GM23338 (cell line): ENCODE measurements around the gene ARRDC5. TPM values are rescaled to one million over a fixed set of nuclear protein-coding genes. Genes with fewer than 3 reads are reported as not detected.
A peak's percentile ranks its signal among the peaks of the same experiment; 100 is the strongest.

Source experiments
- ATAC-seq: fragments of 200-7000 bp; cut with Tn5 transposase; 3 replicates; pipeline ENCODE4 v1.9.1; 2020
- DNase-seq: peaks from one replicate; pipeline ENCODE4 v3.0.0-alpha.2; 2015; ENCODE audit warnings: low spot score
- H2AFZ ChIP-seq: fragments of 200-600 bp; sonication (generic); 2 replicates; pipeline ENCODE4 v1.8.0; 2016; ENCODE audit warnings: antibody characterized with exemption, mild to moderate bottlenecking, moderate library complexity
- H3F3A ChIP-seq: fragments of 200-600 bp; sonication (generic); replicated peaks from 2 replicates; pipeline ENCODE4 v1.8.0; 2017; ENCODE audit warnings: antibody characterized with exemption, mixed run types, low read depth
- H3K27ac ChIP-seq: fragments of 200-600 bp; sonication (generic); 2 replicates; pipeline ENCODE4 v1.6.1; 2016; ENCODE audit warnings: low read depth
- H3K27me3 ChIP-seq: fragments of 200-600 bp; sonication (generic); 2 replicates; pipeline ENCODE4 v1.8.0; 2016; ENCODE audit warnings: mild to moderate bottlenecking, mixed run types, moderate library complexity; ENCODE audit not compliant: insufficient read depth
- H3K36me3 ChIP-seq: fragments of 200-600 bp; sonication (generic); 2 replicates; pipeline ENCODE4 v1.8.0; 2016; ENCODE audit warnings: mild to moderate bottlenecking; ENCODE audit not compliant: insufficient read depth
- H3K4me1 ChIP-seq: fragments of 200-600 bp; sonication (generic); 2 replicates; pipeline ENCODE4 v1.8.0; 2016; ENCODE audit warnings: mild to moderate bottlenecking, moderate library complexity; ENCODE audit not compliant: insufficient read depth
- H3K4me2 ChIP-seq: fragments of 200-600 bp; sonication (generic); 2 replicates; pipeline ENCODE4 v1.7.1; 2017; ENCODE audit warnings: mixed run types
- H3K4me3 ChIP-seq: fragments of 200-600 bp; sonication (generic); 2 replicates; pipeline ENCODE4 v1.6.1; 2016; ENCODE audit warnings: mixed run types
- H3K79me2 ChIP-seq: fragments of 200-600 bp; sonication (generic); replicated peaks from 2 replicates; pipeline ENCODE4 v1.8.0; 2017; ENCODE audit warnings: mild to moderate bottlenecking; ENCODE audit not compliant: insufficient read depth
- H3K9me2 ChIP-seq: fragments of 200-600 bp; sonication (generic); 2 replicates; pipeline ENCODE4 v1.8.0; 2017; ENCODE audit not compliant: insufficient read depth
- H4K20me1 ChIP-seq: fragments of 200-600 bp; sonication (generic); replicated peaks from 2 replicates; pipeline ENCODE4 v1.8.0; 2017; ENCODE audit warnings: mild to moderate bottlenecking; ENCODE audit not compliant: insufficient read depth
- H3K27ac Mint-ChIP-seq: 2 replicates; pipeline ENCODE4 v1.8.0; 2020; ENCODE audit warnings: inconsistent platforms, mild to moderate bottlenecking, moderate library complexity, mixed read lengths
- H3K27me3 Mint-ChIP-seq: 3 replicates; pipeline ENCODE4 v1.8.0; 2022; ENCODE audit warnings: low read depth, mild to moderate bottlenecking, moderate library complexity, mixed read lengths, inconsistent platforms; ENCODE audit not compliant: insufficient read depth, poor library complexity
- H3K36me3 Mint-ChIP-seq: 3 replicates; pipeline ENCODE4 v1.8.0; 2021; ENCODE audit warnings: low read depth, mild to moderate bottlenecking, inconsistent platforms, moderate library complexity, mixed read lengths
- H3K4me1 Mint-ChIP-seq: 3 replicates; pipeline ENCODE4 v1.8.0; 2020; ENCODE audit warnings: mild to moderate bottlenecking, inconsistent platforms, mixed read lengths
- H3K4me3 Mint-ChIP-seq: 3 replicates; pipeline ENCODE4 v1.8.0; 2021; ENCODE audit warnings: moderate library complexity, mild to moderate bottlenecking, inconsistent platforms, mixed read lengths
- H3K9me3 Mint-ChIP-seq: 3 replicates; pipeline ENCODE4 v1.8.0; 2020; ENCODE audit warnings: moderate library complexity, mild to moderate bottlenecking, inconsistent platforms, mixed read lengths
- CREB1 ChIP-seq: fragments of 250-450 bp; sonication (Bioruptor Pico); IDR thresholded peaks from 2 replicates; pipeline ENCODE4 v1.5.0; 2020; ENCODE audit warnings: low read depth, mild to moderate bottlenecking, moderate library complexity
- JUNB ChIP-seq: IDR thresholded peaks from one replicate; pipeline ENCODE4 v1.6.1; 2016; ENCODE audit warnings: antibody characterized with exemption; ENCODE audit not compliant: unreplicated experiment
- NANOG ChIP-seq: IDR thresholded peaks from 2 replicates; pipeline ENCODE4 v1.6.1; 2016; ENCODE audit warnings: antibody characterized with exemption, borderline replicate concordance
- STAT1 ChIP-seq: IDR thresholded peaks from one replicate; pipeline ENCODE4 v1.6.1; 2016; ENCODE audit warnings: antibody characterized with exemption; ENCODE audit not compliant: unreplicated experiment
- ZNF114 ChIP-seq: fragments of 250-450 bp; sonication (Bioruptor Pico); IDR thresholded peaks from 2 replicates; pipeline ENCODE4 v1.5.0; 2020; ENCODE audit warnings: mild to moderate bottlenecking, moderate library complexity
- ZNF331 ChIP-seq: fragments of 250-450 bp; sonication (Bioruptor Pico); IDR thresholded peaks from 2 replicates; pipeline ENCODE4 v1.5.0; 2020; ENCODE audit warnings: low read depth, mild to moderate bottlenecking, moderate library complexity
- polyA plus RNA-seq: library from polyadenylated mRNA; unstranded; fragments of >200 nt; fragmentation: Nextera tagmentation; extraction: Ambion mirVana; gene quantifications from 2 replicates; pipeline ENCODE4 v1.2.1, GENCODE V29; 2016
- total RNA-seq: library from RNA; depleted of rRNA; stranded (reverse); fragments of >200 nt; shearing (Covaris generic); gene quantifications from 2 replicates; pipeline ENCODE4 v1.2.3, GENCODE V29; 2014
- TF ChIP-seq, protein P1 (sequence below): IDR thresholded peaks from one replicate; pipeline ENCODE4 v1.6.1; 2018; ENCODE audit warnings: antibody characterized with exemption; ENCODE audit not compliant: unreplicated experiment
- TF ChIP-seq, protein P2 (sequence below), 2 experiments: fragments of 200-600 bp in 1 of 2; sonication (generic) in 1 of 2; conservative IDR thresholded peaks; 2 replicates each; pipeline versions ENCODE4 v1.5.1 to v1.6.1; 2016 to 2017; ENCODE audit warnings: antibody characterized with exemption in 2 of 2, low read depth in 2 of 2, mild to moderate bottlenecking in 2 of 2, moderate library complexity in 1 of 2
- TF ChIP-seq, protein P3 (sequence below): IDR thresholded peaks from 2 replicates; pipeline ENCODE4 v1.6.1; 2016; ENCODE audit warnings: antibody characterized with exemption

ARRDC5 gene
- total and polyA plus RNA-seq, 2 experiments from 2014 or later, result not detected

DNA sequence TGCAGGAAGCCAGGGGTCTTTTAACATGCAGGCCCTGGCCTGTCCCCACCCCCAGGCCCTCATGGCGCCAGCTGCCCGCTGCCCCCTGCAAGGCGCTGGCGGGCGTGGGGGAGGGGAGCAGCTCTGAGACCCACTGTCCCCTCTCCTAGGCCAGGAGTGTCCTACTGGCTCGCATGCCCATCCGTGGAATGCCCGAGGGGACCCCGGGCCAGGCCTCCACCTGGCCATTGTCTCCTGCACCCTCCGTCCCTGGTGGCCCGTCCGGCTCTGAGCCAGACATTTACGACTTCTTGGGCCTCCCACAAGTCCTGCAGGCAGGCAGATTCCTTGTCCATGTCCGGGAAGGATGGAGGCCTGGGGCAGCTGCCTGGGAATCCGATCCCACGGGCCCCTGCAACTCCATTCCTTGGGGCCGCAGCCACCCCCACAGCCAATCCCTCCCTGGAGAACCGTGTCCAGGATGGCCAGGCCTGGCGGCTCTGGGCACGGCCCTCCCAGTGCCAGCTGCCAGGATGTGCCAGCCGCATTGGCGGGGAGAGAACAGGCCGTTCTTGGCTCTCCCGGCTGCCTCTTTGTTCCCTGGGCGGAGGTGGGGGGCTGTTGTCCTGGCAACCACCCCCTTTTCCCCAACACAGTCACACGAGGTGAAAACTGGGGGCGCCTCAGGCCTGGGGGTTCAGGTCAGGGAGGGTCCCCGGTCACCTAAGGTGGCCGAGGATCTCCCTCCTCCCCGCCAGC, 24.8 kb downstream of the ARRDC5 start:
- Mint-ChIP-seq H3K36me3 (no peaks in the 10 kb centered on the region), H3K4me3 (no peak overlapping the region), H3K27ac (no peak overlapping the region), H3K4me1 (peaks cover 9% of the 10 kb centered on the region; the same call in 1 of the 3 replicates), H3K27me3 (peaks cover 13% of the 10 kb centered on the region), H3K9me3 (no peaks in the 10 kb centered on the region)
- H2AFZ ChIP-seq, result peak overlapping the region; percentile 76; the same call in 1 of the 2 replicates
- H3F3A ChIP-seq, result no peaks in the 10 kb centered on the region
- no peaks in the 10 kb centered on the region for H3K27me3 ChIP-seq
- H3K27ac ChIP-seq, result no peak overlapping the region
- H3K9me2 ChIP-seq, result no peaks in the 10 kb centered on the region
- peak overlapping the region; percentile 45 for H3K4me2 ChIP-seq
- 0 out of 2 replicates have a peak, but pooled peaks cover 2% of the 10 kb centered on the region for H4K20me1 ChIP-seq
- DNase-seq (peak; percentile 27), ATAC-seq (peak; percentile 49)
- H3K4me1 ChIP-seq, result peaks cover 17% of the 10 kb centered on the region; the same call in 1 of the 2 replicates
- no peaks in the 10 kb centered on the region for H3K79me2 ChIP-seq
- no peak overlapping the region for H3K4me3 ChIP-seq
- H3K36me3 ChIP-seq, result no peaks in the 10 kb centered on the region
- TF ChIP-seq ZNF331 (no peak), ZNF114 (CRISPR knock-in tag) (no peak), NANOG (no peak), CREB1 (CRISPR knock-in tag) (no peak), STAT1 (no peak), JUNB (no peak)
- TF ChIP-seq, protein P1, sequence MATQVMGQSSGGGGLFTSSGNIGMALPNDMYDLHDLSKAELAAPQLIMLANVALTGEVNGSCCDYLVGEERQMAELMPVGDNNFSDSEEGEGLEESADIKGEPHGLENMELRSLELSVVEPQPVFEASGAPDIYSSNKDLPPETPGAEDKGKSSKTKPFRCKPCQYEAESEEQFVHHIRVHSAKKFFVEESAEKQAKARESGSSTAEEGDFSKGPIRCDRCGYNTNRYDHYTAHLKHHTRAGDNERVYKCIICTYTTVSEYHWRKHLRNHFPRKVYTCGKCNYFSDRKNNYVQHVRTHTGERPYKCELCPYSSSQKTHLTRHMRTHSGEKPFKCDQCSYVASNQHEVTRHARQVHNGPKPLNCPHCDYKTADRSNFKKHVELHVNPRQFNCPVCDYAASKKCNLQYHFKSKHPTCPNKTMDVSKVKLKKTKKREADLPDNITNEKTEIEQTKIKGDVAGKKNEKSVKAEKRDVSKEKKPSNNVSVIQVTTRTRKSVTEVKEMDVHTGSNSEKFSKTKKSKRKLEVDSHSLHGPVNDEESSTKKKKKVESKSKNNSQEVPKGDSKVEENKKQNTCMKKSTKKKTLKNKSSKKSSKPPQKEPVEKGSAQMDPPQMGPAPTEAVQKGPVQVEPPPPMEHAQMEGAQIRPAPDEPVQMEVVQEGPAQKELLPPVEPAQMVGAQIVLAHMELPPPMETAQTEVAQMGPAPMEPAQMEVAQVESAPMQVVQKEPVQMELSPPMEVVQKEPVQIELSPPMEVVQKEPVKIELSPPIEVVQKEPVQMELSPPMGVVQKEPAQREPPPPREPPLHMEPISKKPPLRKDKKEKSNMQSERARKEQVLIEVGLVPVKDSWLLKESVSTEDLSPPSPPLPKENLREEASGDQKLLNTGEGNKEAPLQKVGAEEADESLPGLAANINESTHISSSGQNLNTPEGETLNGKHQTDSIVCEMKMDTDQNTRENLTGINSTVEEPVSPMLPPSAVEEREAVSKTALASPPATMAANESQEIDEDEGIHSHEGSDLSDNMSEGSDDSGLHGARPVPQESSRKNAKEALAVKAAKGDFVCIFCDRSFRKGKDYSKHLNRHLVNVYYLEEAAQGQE, result no peak
- TF ChIP-seq, protein P2, sequence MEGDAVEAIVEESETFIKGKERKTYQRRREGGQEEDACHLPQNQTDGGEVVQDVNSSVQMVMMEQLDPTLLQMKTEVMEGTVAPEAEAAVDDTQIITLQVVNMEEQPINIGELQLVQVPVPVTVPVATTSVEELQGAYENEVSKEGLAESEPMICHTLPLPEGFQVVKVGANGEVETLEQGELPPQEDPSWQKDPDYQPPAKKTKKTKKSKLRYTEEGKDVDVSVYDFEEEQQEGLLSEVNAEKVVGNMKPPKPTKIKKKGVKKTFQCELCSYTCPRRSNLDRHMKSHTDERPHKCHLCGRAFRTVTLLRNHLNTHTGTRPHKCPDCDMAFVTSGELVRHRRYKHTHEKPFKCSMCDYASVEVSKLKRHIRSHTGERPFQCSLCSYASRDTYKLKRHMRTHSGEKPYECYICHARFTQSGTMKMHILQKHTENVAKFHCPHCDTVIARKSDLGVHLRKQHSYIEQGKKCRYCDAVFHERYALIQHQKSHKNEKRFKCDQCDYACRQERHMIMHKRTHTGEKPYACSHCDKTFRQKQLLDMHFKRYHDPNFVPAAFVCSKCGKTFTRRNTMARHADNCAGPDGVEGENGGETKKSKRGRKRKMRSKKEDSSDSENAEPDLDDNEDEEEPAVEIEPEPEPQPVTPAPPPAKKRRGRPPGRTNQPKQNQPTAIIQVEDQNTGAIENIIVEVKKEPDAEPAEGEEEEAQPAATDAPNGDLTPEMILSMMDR (conservative IDR thresholded peaks at IDR 0.05; ENCODE audit: low read depth in 2 of 2), result no peak

DNA sequence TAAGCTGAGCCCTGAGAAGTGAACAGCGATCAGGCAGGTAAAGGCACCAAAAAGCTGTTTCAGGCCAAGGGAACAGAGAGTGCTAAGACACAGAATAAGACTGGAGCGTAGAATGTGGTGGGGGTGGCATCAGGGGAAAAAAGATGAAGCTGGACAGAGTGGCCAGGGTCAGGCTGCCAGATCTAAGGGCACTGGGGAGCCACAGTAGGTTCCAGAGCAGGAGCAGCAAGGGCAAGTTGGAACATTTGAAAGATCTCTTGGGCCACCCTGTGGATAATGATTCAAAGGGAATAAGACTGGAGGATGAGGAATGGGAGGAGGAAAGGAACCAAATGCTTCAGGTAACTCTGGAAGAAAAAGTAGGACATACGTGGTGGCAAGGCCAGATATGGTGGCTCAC, 28.8 kb downstream of the ARRDC5 start:
- Histone ChIP-seq H2AFZ (no peak overlapping the region), H3K36me3 (no peaks in the 10 kb centered on the region), H3K4me1 (peaks cover 17% of the 10 kb centered on the region; the same call in 1 of the 2 replicates), H3K9me2 (no peaks in the 10 kb centered on the region), H3K4me3 (no peak overlapping the region), H3K27me3 (no peaks in the 10 kb centered on the region), H3K4me2 (no peak overlapping the region), H3F3A (no peaks in the 10 kb centered on the region), H3K79me2 (no peaks in the 10 kb centered on the region), H4K20me1 (0 out of 2 replicates have a peak, but pooled peaks cover 2% of the 10 kb centered on the region), H3K27ac (no peak overlapping the region)
- H3K4me3 Mint-ChIP-seq, result no peak overlapping the region
- no peaks in the 10 kb centered on the region; the same call in 2 of the 3 replicates for H3K9me3 Mint-ChIP-seq
- H3K36me3 Mint-ChIP-seq, result no peaks in the 10 kb centered on the region
- ATAC-seq (no peak), DNase-seq (no peak)
- peaks cover 13% of the 10 kb centered on the region for H3K27me3 Mint-ChIP-seq
- peaks cover 9% of the 10 kb centered on the region; the same call in 1 of the 3 replicates for H3K4me1 Mint-ChIP-seq
- H3K27ac Mint-ChIP-seq, result no peak overlapping the region
- no peak for TF ChIP-seq JUNB
- TF ChIP-seq, protein P3, sequence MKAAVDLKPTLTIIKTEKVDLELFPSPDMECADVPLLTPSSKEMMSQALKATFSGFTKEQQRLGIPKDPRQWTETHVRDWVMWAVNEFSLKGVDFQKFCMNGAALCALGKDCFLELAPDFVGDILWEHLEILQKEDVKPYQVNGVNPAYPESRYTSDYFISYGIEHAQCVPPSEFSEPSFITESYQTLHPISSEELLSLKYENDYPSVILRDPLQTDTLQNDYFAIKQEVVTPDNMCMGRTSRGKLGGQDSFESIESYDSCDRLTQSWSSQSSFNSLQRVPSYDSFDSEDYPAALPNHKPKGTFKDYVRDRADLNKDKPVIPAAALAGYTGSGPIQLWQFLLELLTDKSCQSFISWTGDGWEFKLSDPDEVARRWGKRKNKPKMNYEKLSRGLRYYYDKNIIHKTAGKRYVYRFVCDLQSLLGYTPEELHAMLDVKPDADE, result no peak
